HepG2 (cell line): ENCODE measurements around the gene TMEM116. TPM values are rescaled to one million over a fixed set of nuclear protein-coding genes. Genes with fewer than 3 reads are reported as not detected.
A peak's percentile ranks its signal among the peaks of the same experiment; 100 is the strongest.

ENCODE experiments used
- AFF4 ChIP-seq: sonication (generic); formaldehyde crosslinking; IDR thresholded peaks from 2 replicates; pipeline ENCODE4 v1.4.0; 2020; ENCODE audit warnings: missing genetic modification reagents
- AGO1 ChIP-seq: fragments of 200-400 bp; formaldehyde crosslinking; IDR thresholded peaks from 2 replicates; pipeline ENCODE4 v1.6.1; 2017; ENCODE audit warnings: mild to moderate bottlenecking, low read depth, low read length, moderate library complexity; ENCODE audit not compliant: poor library complexity, severe bottlenecking
- BCL6 ChIP-seq: IDR thresholded peaks from 2 replicates; pipeline ENCODE4 v1.6.1; 2016; ENCODE audit warnings: missing genetic modification reagents, missing compliant biosample characterization
- GMEB1 ChIP-seq: sonication (generic); formaldehyde crosslinking; IDR thresholded peaks from 2 replicates; pipeline ENCODE4 v1.5.1; 2020; ENCODE audit warnings: missing genetic modification reagents, mild to moderate bottlenecking, borderline replicate concordance
- HDAC2 ChIP-seq: sonication (generic); formaldehyde crosslinking; IDR thresholded peaks from 2 replicates; pipeline ENCODE4 v1.4.0; 2020; ENCODE audit warnings: missing genetic modification reagents
- KDM5A ChIP-seq: fragments of 200-600 bp; sonication (generic); IDR thresholded peaks from 2 replicates; pipeline ENCODE4 v1.7.0; 2018; ENCODE audit warnings: antibody characterized with exemption, mild to moderate bottlenecking, low read length, borderline replicate concordance
- KDM6A ChIP-seq: IDR thresholded peaks from 2 replicates; pipeline ENCODE4 v1.6.1; 2016; ENCODE audit warnings: low read depth
- MEF2D ChIP-seq: sonication (generic); formaldehyde crosslinking; IDR thresholded peaks from 2 replicates; pipeline ENCODE4 v1.5.1; 2020; ENCODE audit warnings: mild to moderate bottlenecking, missing genetic modification reagents
- NR1H2 ChIP-seq: sonication (generic); formaldehyde crosslinking; IDR thresholded peaks from 2 replicates; pipeline ENCODE4 v1.8.1; 2022; ENCODE audit warnings: low read depth, missing genetic modification reagents, borderline replicate concordance
- PRPF4 ChIP-seq: fragments of 200-400 bp; formaldehyde crosslinking; IDR thresholded peaks from 2 replicates; pipeline ENCODE4 v1.6.1; 2016; ENCODE audit warnings: low read length, low read depth; ENCODE audit not compliant: poor library complexity, severe bottlenecking
- RXRA ChIP-seq: sonication (generic); formaldehyde crosslinking; IDR thresholded peaks from 2 replicates; pipeline ENCODE4 v1.5.1; 2020; ENCODE audit warnings: missing genetic modification reagents
- SNRNP70 ChIP-seq: fragments of 200-400 bp; formaldehyde crosslinking; IDR thresholded peaks from 2 replicates; pipeline ENCODE4 v1.6.1; 2017; ENCODE audit warnings: mild to moderate bottlenecking, low read depth, low read length, moderate library complexity
- SRSF4 ChIP-seq: fragments of 200-400 bp; formaldehyde crosslinking; IDR thresholded peaks from one replicate; pipeline ENCODE4 v1.6.1; 2018; ENCODE audit warnings: mild to moderate bottlenecking, low read depth, low read length, moderate library complexity; ENCODE audit not compliant: poor library complexity, severe bottlenecking
- ZNF207 ChIP-seq: fragments of 450-650 bp; IDR thresholded peaks from 2 replicates; pipeline ENCODE4 v1.6.1; 2016; ENCODE audit warnings: antibody characterized with exemption, borderline replicate concordance
- ZNF251 ChIP-seq: sonication (generic); formaldehyde crosslinking; IDR thresholded peaks from 2 replicates; pipeline ENCODE4 v1.9.0; 2021; ENCODE audit warnings: mild to moderate bottlenecking, missing genetic modification reagents
- ZNF329 ChIP-seq: sonication (generic); formaldehyde crosslinking; IDR thresholded peaks from 2 replicates; pipeline ENCODE4 v1.9.0; 2021; ENCODE audit warnings: low read depth, mild to moderate bottlenecking, missing genetic modification reagents
- ZNF431 ChIP-seq: sonication (generic); formaldehyde crosslinking; IDR thresholded peaks from 2 replicates; pipeline ENCODE4 v1.9.0; 2022; ENCODE audit warnings: missing genetic modification reagents, low read depth, mild to moderate bottlenecking, borderline replicate concordance
- ZNF704 ChIP-seq: sonication (generic); formaldehyde crosslinking; IDR thresholded peaks from 2 replicates; pipeline ENCODE4 v1.8.1; 2023; ENCODE audit warnings: mild to moderate bottlenecking, inconsistent platforms, moderate library complexity, missing genetic modification reagents, borderline replicate concordance
- ZNF788 ChIP-seq: sonication (generic); formaldehyde crosslinking; IDR thresholded peaks from 2 replicates; pipeline ENCODE4 v1.5.0; 2020; ENCODE audit warnings: mild to moderate bottlenecking, missing genetic modification reagents, borderline replicate concordance
- polyA plus RNA-seq, 8 experiments: library from polyadenylated mRNA; depleted of rRNA in 3 of 8; stranded (reverse) in 7 of 8; unstranded in 1 of 8; fragments of >200 nt; fragmentation: Illumina TruSeq in 4 of 8; extraction: Trizol in 4 of 8; gene quantifications; 2 replicates each; pipeline versions ENCODE4 v1.2.1 to v1.2.3, GENCODE V29; 2011 to 2016; ENCODE audit warnings: low read depth in 4 of 8, missing spikeins in 1 of 8, mixed read lengths in 1 of 8; ENCODE audit not compliant: insufficient read depth in 1 of 8
- total RNA-seq, 5 experiments: library from RNA; depleted of rRNA; stranded (reverse); fragments of >200 nt; fragmentation: Illumina TruSeq; extraction: Trizol; gene quantifications; 2 replicates each; pipeline ENCODE4 v1.2.3, GENCODE V29; 2016; ENCODE audit warnings: low read depth in 1 of 5
- TF ChIP-seq, protein P1 (sequence below): sonication (generic); formaldehyde crosslinking; IDR thresholded peaks from 2 replicates; pipeline ENCODE4 v1.8.1; 2023; ENCODE audit warnings: mild to moderate bottlenecking, moderate library complexity, missing genetic modification reagents

Gene TMEM116
- total and polyA plus RNA-seq, 2 of the 13 experiments (the other 11 are each of a cell fraction or from before 2014, with no cell fraction given), result 14.0 to 17.8 TPM

DNA sequence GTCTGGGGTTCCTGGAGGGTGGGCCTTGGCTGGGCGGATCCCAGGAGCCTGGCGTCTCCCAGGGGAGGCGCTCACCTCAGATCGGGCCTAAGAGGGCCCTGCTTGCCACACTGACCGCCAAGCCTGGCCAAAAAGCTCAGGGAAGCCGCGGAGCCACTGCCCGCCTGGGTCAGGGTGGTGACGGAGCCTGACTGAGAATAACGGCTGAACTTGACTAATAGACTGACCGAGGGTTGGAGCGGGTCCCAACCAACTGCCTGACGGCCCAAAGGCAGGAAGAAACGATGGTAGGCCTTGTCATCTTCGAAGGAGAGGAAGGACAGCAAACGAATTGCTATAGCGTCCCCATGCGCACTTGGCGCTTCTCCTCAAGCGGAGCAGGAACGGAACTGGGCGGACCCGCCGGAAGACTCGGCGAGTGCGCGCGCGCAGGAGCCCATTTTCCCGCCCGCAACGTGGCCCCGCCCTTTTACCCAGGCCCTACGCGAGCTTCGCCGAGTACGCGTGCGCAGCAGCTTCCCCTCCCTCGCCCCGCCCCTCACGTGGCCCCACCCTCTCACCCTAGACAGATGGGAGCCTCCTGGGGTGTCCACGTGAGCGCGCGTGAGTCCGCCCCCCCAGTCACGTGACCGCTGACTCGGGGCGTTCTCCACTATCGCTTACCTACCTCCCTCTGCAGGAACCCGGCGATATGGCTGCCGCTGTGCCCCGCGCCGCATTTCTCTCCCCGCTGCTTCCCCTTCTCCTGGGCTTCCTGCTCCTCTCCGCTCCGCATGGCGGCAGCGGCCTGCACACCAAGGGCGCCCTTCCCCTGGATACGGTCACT is at the start of gene TMEM116, which contains the start of gene ERP29 (continued):
- TF ChIP-seq RXRA, result peak; percentile 12; the same call in 1 of the 2 replicates
- TF ChIP-seq BCL6 (CRISPR knock-in tag), result peak; percentile 48; the same call in 1 of the 2 replicates
- no peak for TF ChIP-seq SRSF4
- no peak for TF ChIP-seq PRPF4
- TF ChIP-seq, protein P1, sequence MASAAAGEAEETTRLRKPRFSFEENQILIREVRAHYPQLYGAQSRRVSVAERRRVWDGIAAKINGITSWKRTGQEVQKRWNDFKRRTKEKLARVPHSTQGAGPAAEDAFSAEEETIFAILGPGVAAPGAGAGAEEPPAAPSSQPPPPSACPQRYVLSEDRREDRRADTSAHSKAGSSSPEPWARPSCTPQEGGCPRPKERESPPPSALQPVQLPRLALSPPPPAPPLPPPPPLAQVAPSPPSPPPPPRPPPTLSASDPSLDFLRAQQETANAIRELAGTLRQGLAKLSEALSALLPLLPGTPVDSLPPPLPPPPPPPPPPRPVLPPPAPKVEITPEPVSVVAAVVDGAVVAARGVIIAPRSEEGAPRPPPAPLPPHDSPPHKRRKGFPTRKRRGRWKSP, result peak; percentile 63; the same call in 1 of the 2 replicates
- TF ChIP-seq NR1H2 (CRISPR knock-in tag), result no peak; the same call in 1 of the 2 replicates
- 0 out of 2 replicates have a peak, but pooled peaks have one; percentile 25 for TF ChIP-seq ZNF704
- no peak for TF ChIP-seq AFF4 (CRISPR knock-in tag)
- 0 out of 2 replicates have a peak, but pooled peaks have one; percentile 32 for TF ChIP-seq ZNF329 (CRISPR knock-in tag)
- TF ChIP-seq GMEB1, result peak; percentile 80
- peak; percentile 30; the same call in 1 of the 2 replicates for TF ChIP-seq ZNF788 (CRISPR knock-in tag)
- TF ChIP-seq ZNF431 (CRISPR knock-in tag), result no peak
- TF ChIP-seq KDM6A (CRISPR knock-in tag), result no peak
- TF ChIP-seq KDM5A, result peak; percentile 64; the same call in 1 of the 2 replicates
- TF ChIP-seq SNRNP70, result no peak
- TF ChIP-seq ZNF207, result 0 out of 2 replicates have a peak, but pooled peaks have one; percentile 72
- TF ChIP-seq MEF2D, result no peak; the same call in 1 of the 2 replicates
- no peak; the same call in 1 of the 2 replicates for TF ChIP-seq ZNF251
- peak; percentile 43; the same call in 1 of the 2 replicates for TF ChIP-seq HDAC2 (CRISPR knock-in tag)
- TF ChIP-seq AGO1, result no peak
